GM04503 (cell line): ENCODE measurements around the gene IGSF5.
"Not testable (repeated sequence)": the region's sequence is repeated elsewhere in the genome, so short reads cannot be mapped to it uniquely, and the experiment has no call there.

Source experiments
- DNase-seq: peaks from one replicate; pipeline ENCODE4 v3.0.0-alpha.2; 2012; ENCODE audit warnings: low read depth

IGSF5 gene

GRCh38 chr21:39738566-39738965, 6.4 kb upstream of the IGSF5 start:
- DNase-seq, result no peak

- DNase-seq, result not testable (repeated sequence)
These were observed 5.5 kb upstream of the IGSF5 start for GRCh38 chr21:39739531-39739930.

GRCh38 chr21:39742561-39742960, 2.4 kb upstream of the IGSF5 start:
- not testable (repeated sequence) for DNase-seq

DNA sequence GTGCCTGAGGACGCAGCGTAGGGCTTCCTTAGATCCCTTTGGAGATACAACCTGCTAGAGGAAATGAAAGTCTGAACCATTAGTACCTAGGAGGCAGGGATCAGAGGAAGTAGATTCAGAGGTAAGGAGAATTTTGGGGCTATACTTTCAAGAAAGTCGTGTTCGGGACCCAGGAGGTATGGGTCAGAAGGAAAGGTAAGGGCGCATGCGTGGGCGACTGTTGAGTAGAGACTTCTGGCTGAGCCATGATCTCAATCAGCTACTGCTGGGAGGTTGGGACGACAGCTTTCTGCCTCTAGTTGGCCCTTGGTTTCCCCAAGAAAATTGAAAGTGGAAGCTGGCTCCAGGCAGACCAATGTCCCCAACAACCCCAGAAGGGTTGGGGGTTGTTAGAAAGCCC, 349 bp downstream of the IGSF5 start:
- not testable (repeated sequence) for DNase-seq

DNA sequence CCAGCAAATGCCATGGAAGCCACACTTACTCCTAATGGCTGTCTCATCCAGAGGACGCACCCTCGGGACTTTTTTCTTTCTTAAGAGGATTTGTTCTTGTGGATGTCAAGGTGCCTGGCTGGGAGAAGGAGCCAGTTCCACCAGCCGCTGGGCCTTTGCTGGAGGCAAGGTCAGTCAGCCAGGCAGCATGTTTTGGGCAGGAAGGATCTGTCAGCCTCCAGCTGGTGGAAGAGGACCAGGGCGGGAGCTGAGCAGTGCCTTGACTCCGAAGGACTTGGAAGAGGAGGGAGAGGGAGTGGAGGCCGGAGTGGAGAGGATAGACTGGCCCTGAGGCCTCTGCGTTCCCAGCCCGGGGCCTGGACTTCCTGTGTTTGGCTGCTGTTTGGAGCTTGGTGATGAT, 5.7 kb downstream of the IGSF5 start:
- no peak for DNase-seq

- no peak for DNase-seq
These were observed 9.8 kb downstream of the IGSF5 start for GRCh38 chr21:39754811-39755210.

DNA sequence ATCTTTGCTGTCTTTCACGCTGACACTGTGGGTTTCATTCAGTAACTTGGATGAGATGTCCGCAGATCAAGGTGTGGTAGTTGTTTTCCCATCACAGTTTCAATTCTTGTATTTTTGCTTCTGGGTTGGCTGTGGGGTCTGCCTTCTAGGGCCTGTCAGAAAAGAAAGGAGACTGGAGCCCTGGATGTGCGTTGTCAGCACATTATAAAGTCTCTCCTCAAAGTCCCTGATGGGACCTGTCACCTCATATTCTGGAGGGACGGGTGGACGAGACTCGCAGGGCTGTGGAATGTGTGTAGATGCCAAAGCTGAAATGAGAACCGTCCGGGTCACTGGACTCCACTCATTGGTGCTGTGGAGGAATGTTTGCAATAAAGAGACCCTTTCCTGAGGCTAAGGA, 11.3 kb downstream of the IGSF5 start:
- DNase-seq, result no peak

DNA sequence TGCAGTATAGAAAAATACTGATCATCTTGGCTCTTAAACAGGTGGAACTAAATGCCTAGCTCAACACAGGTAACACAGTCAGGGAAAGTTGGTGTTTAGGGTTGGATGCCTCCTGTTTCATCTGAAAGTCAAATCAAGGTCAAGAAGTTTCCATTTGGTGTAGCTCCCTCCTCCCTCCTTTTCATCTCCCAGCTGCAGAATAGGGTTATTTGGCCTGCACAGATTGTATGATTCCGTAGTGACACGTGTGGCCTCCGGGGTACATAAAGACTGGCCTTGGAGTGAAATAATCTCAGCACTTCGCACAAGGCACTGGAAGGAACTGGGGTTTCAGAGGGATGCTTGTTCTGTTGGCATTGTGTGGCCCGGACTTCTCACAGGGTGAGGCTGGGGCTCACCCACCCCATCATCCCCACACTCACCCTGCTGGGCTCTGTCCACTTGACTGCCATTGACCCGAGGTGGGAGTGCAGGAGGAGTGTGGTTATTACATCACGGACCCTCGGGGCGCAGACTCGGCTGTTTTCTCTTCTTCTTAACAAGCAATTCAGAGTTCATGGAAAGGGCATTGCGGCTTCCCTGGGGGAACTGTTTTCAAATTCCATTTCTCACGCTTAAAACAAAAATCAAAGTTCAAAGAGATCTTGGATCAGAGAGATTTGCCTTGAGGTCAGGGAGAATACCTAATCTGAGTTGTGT, 18.4 kb downstream of the IGSF5 start:
- DNase-seq, result no peak

GRCh38 chr21:39774227-39774626, 29.2 kb downstream of the IGSF5 start:
- no peak for DNase-seq

GRCh38 chr21:39775816-39776215, 30.8 kb downstream of the IGSF5 start:
- DNase-seq, result no peak

DNA sequence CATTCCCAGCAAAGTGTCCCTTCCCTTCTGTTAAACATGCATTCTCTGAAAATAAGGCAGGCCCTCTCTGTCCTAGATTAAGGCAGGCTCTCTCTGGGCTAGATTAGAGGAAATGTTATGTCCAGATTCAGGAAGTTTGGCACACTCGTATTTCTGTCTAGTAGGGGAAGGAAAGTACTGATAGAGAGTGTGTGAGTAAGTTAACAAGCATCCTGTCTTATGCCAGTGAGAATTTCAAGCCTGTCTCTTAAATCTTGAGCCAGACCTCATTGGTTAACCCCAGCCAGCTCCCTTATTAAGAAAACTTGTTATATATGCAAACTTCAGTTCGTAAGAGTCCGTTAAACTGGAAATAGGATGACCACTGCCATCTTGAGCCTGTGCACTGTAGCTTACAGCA, 31.6 kb downstream of the IGSF5 start:
- DNase-seq, result no peak

- DNase-seq, result no peak
These were observed 36.3 kb downstream of the IGSF5 start for GRCh38 chr21:39781331-39781730.

DNA sequence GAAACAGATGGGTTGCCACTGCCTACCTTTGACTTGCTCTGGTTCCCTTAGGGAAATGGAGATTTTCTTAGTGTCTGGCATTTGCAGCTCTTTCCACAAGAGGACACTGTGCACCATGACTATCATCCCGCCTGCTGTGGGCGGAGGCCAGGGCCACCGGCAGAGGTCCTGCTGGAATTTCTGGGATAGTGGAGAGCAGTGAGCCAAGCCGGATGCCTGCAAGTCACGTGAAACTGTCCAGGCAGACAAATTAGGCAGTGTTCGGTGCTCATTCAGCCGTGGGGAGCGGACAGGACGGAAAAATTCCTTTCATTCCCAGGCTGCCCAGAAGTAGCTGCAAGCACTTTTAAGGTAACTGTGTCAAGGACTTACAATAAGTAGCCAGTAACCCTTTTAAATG, 43.4 kb downstream of the IGSF5 start:
- peak; percentile 8 for DNase-seq

- no peak for DNase-seq
These were observed 51.5 kb downstream of the IGSF5 start for GRCh38 chr21:39796466-39796865.

DNA sequence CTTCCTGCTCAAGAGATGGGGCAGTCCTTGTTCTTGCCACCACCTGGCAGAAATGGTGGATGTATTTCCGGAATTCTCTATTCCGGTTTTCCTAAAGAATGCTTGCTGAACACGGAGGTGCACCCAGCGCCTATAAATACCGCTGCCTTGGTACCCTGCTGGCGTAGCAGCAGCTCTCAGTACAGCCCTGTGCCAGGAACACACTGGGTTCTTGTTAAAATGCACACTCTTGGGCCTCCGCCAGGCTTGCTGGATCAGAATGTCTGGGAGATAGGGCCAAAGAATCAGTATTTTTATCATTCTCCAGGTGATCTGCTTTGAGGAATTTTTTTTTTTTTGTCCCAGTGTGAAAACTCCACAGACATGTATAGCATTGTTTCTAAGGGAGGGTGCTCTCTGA, 54.2 kb downstream of the IGSF5 start:
- no peak for DNase-seq

DNA sequence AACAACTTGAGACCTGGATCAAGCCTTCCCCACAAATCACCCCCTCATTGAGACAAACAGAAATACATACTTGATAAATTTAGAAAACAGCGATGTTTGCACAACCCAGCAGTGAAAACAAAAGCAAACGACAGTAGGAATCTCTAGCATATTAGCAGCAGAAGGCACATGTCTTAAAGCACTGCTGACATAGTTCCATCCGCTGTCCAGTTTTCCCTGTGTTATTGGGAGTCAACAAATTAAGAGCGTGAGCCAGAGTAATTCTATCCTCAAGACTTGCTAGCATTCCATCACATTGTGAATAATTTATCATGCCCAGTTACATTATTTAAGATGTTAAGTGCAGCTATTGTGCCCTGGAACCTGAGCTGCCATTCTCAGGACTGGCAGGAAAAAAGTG, 55.3 kb downstream of the IGSF5 start:
- DNase-seq, result no peak

GRCh38 chr21:39802217-39802616, 57.2 kb downstream of the IGSF5 start:
- no peak for DNase-seq

DNA sequence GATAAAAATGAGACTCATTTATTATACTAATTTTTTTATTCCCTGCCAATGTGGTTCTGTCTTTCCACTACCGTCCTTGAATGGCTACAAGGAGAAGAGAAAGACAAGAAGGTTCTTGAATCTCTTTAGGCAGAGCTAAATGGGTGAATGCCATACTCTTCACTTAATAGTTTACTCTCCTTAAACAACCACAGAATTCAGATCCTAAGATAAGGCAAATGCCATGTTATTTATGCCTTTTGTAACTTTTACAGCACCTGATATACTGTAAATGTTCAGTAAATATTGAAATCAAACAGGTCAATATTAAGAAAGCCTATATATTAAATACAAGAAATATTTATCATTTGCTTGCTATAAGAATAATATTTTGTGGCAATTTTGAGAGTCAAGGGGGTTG, 58.4 kb downstream of the IGSF5 start:
- DNase-seq, result no peak

DNA sequence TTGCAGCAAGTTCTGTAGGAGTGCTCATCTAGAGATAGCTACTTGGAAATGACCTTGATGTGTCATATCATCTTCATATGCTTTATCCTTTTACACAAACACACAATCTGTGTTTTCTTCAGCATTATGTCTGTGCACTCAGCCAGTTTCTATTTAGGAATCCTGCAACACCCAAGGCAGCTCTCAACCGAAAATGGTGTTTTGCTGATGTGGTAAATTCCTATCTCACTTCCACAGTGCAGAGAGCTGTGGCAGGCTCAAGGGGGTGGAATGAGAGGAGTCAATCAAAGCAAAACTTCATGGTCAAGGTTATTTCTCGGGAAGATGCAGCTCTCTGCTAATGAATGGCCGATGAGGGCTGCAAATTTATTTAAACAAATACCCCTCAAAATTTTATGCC, 59.3 kb downstream of the IGSF5 start:
- DNase-seq, result no peak

- DNase-seq, result no peak
These were observed 61.0 kb downstream of the IGSF5 start for GRCh38 chr21:39805983-39806382.

DNA sequence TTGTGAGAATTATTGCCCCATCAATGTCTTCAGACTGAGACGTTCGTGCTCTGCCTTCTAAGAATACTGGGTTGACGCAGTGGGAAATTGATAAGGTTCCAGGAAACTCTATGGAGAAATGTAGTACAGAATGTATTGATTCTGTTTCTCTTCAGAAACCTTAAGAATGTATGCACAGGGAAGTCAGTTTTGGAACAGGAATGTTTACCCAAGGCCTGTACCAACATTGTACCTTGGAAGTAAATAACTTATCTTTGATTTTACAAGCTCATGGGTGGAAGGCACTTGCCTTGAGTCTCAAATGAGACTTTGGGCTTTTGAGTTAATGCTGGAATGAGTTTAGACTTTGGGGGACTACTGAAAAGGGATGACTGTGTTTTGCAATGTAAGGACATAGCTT, 62.8 kb downstream of the IGSF5 start:
- no peak for DNase-seq

GRCh38 chr21:39809936-39810335, 65.0 kb downstream of the IGSF5 start:
- DNase-seq, result no peak

- no peak for DNase-seq
These were observed 68.0 kb downstream of the IGSF5 start for GRCh38 chr21:39812983-39813382.

- no peak for DNase-seq
These were observed 73.6 kb downstream of the IGSF5 start for GRCh38 chr21:39818557-39818956.

GRCh38 chr21:39822042-39822441, 77.1 kb downstream of the IGSF5 start:
- no peak for DNase-seq
